ENCODE data around the gene PPP1R27.

DNA sequence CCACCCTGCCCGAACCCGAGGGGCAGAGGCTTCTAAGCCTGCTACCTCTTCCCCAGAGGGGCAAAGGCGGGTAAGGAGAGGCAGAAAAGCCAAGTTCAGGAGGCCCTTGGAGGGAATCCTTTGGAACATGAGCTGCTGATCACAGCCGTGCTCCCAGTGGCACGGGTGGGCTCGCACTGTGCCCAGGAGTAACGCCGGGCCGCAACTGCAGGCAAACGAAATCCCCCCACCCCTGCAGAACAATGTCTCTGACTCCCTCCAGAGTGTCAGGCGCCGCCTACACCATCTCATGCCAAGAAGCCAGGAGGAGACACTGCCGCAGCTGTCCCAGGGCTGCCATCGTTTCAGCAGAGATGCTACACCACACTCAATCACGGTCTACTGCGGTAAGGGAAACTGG is 16.6 kb upstream of the PPP1R27 start:
- TF ChIP-seq EZH2phosphoT487 (IDR thresholded peaks at IDR 0.05; ENCODE audit: low read length) (no peak), EZH2 (optimal IDR thresholded peaks at IDR 0.05; ENCODE audit: low read depth, low read length) (no peak)
- TF ChIP-seq, protein P1, sequence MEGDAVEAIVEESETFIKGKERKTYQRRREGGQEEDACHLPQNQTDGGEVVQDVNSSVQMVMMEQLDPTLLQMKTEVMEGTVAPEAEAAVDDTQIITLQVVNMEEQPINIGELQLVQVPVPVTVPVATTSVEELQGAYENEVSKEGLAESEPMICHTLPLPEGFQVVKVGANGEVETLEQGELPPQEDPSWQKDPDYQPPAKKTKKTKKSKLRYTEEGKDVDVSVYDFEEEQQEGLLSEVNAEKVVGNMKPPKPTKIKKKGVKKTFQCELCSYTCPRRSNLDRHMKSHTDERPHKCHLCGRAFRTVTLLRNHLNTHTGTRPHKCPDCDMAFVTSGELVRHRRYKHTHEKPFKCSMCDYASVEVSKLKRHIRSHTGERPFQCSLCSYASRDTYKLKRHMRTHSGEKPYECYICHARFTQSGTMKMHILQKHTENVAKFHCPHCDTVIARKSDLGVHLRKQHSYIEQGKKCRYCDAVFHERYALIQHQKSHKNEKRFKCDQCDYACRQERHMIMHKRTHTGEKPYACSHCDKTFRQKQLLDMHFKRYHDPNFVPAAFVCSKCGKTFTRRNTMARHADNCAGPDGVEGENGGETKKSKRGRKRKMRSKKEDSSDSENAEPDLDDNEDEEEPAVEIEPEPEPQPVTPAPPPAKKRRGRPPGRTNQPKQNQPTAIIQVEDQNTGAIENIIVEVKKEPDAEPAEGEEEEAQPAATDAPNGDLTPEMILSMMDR (IDR thresholded peaks at IDR 0.05; ENCODE audit: low read length): no peak
